A673 (cell line): ENCODE data around the gene PRKG1. TPM values are rescaled to one million over a fixed set of nuclear protein-coding genes. Genes with fewer than 3 reads are reported as not detected.

Source experiments
- BruUV-seq: library from RNA; stranded (reverse); fragments of 400-500 nt; replicated peaks from 2 replicates; lab custom pipeline; 2021; lab: Mats Ljungman, UMichigan
- CTCF ChIA-PET: fragments of 300-600 bp; sonication (Branson Sonifier 250); formaldehyde crosslinking; loops from one replicate; lab custom pipeline; 2022; ENCODE audit warnings: antibody characterized with exemption; lab: Charles Lee
- POLR2A ChIA-PET: fragments of 300-600 bp; sonication (Branson Sonifier 250); formaldehyde crosslinking; loops from one replicate; lab custom pipeline; 2022; ENCODE audit warnings: antibody characterized with exemption; ENCODE audit not compliant: low non-redundant PET; lab: Charles Lee
- DNase-seq: peaks from one replicate; pipeline ENCODE4 v3.0.0-alpha.2; 2015; ENCODE audit warnings: low spot score
- H3K27ac ChIP-seq: fragments of 200-600 bp; sonication (generic); 2 replicates; pipeline ENCODE4 v1.5.1; 2016; ENCODE audit warnings: mixed run types, low read depth, mild to moderate bottlenecking, mixed read lengths, antibody characterized with exemption, low read length; ENCODE audit not compliant: poor library complexity, severe bottlenecking
- H3K27me3 ChIP-seq: fragments of 200-600 bp; sonication (generic); replicated peaks from 2 replicates; pipeline ENCODE4 v1.6.1; 2017; ENCODE audit warnings: mixed run types, low read depth, mild to moderate bottlenecking, mixed read lengths, antibody characterized with exemption, low read length; ENCODE audit not compliant: insufficient read depth, poor library complexity
- H3K36me3 ChIP-seq: fragments of 200-600 bp; sonication (generic); 2 replicates; pipeline ENCODE4 v1.6.1; 2016; ENCODE audit warnings: mixed run types, mild to moderate bottlenecking, mixed read lengths, antibody characterized with exemption, low read length; ENCODE audit not compliant: insufficient read depth, poor library complexity, severe bottlenecking
- H3K4me1 ChIP-seq: fragments of 200-600 bp; sonication (generic); 2 replicates; pipeline ENCODE4 v1.6.1; 2017; ENCODE audit warnings: mixed run types, mild to moderate bottlenecking, mixed read lengths, antibody characterized with exemption, low read length; ENCODE audit not compliant: insufficient read depth, poor library complexity, severe bottlenecking
- H3K4me3 ChIP-seq: fragments of 200-600 bp; sonication (generic); 2 replicates; pipeline ENCODE4 v1.5.1; 2016; ENCODE audit warnings: low read depth, mixed run types, mild to moderate bottlenecking, mixed read lengths, low read length; ENCODE audit not compliant: poor library complexity, severe bottlenecking
- H3K9me3 ChIP-seq: fragments of 200-600 bp; sonication (generic); 2 replicates; pipeline ENCODE4 v1.6.1; 2016; ENCODE audit warnings: mixed run types, low read depth, mild to moderate bottlenecking, mixed read lengths, antibody characterized with exemption, low read length; ENCODE audit not compliant: poor library complexity, severe bottlenecking
- CTCF ChIP-seq: fragments of 300-800, 200-600 bp; sonication (generic); conservative IDR thresholded peaks from 2 replicates; pipeline ENCODE4 v1.5.1; 2017; ENCODE audit warnings: low read depth, mild to moderate bottlenecking, antibody characterized with exemption, low read length, moderate library complexity, mixed read lengths
- EZH2 ChIP-seq: fragments of 200-600 bp; sonication (generic); IDR thresholded peaks from 2 replicates; pipeline ENCODE4 v1.6.1; 2017; ENCODE audit warnings: borderline replicate concordance, low read depth, mild to moderate bottlenecking, mixed read lengths, antibody characterized with exemption, low read length; ENCODE audit not compliant: poor library complexity, severe bottlenecking
- intact Hi-C: fragments of 100-400 bp; cut with micrococcal nuclease; formaldehyde crosslinking; loops from one replicate; pipeline ENCODE4 v1.10.0; 2022; ENCODE audit not compliant: unreplicated experiment
- total RNA-seq: library from RNA; stranded (reverse); gene quantifications from 2 replicates; pipeline ENCODE4 v1.2.3, GENCODE V29; 2021

The PRKG1 gene
- total RNA-seq, 1 experiment from 2014 or later: 0.58 TPM

GRCh38 chr10:51291961-51292360 is 217.7 kb downstream of the PRKG1 start:
- ChIA-PET POLR2A (no interaction called here), CTCF (no interaction called here)
- intact Hi-C loops: no loop called here
- H3K4me3 ChIP-seq: no peak overlapping the region
- BruUV-seq: no TSS peak
- DNase-seq: no peak
- H3K27me3 ChIP-seq: no peaks in the 10 kb centered on the region
- no peak overlapping the region for H3K27ac ChIP-seq
- no peaks in the 10 kb centered on the region for H3K4me1 ChIP-seq
- no peaks in the 10 kb centered on the region for H3K36me3 ChIP-seq
- no peaks in the 10 kb centered on the region for H3K9me3 ChIP-seq
- TF ChIP-seq EZH2: no peak
- TF ChIP-seq CTCF: no peak

- Histone ChIP-seq H3K4me1 (no peaks in the 10 kb centered on the region), H3K36me3 (no peaks in the 10 kb centered on the region), H3K27me3 (no peaks in the 10 kb centered on the region), H3K4me3 (no peak overlapping the region), H3K9me3 (no peaks in the 10 kb centered on the region), H3K27ac (no peak overlapping the region)
- intact Hi-C loops: no loop called here
- ChIA-PET CTCF (no interaction called here), POLR2A (no interaction called here)
- no TSS peak for BruUV-seq
- no peak for DNase-seq
- TF ChIP-seq CTCF (no peak), EZH2 (no peak)
These were observed 223.2 kb downstream of the PRKG1 start for GRCh38 chr10:51297438-51297837.

GRCh38 chr10:51300617-51301304 is 226.5 kb downstream of the PRKG1 start:
- intact Hi-C loops: no loop called here
- POLR2A ChIA-PET: no interaction called here
- H3K4me3 ChIP-seq: no peak overlapping the region
- CTCF ChIA-PET: no interaction called here
- no peaks in the 10 kb centered on the region for H3K27me3 ChIP-seq
- H3K27ac ChIP-seq: no peak overlapping the region
- TF ChIP-seq CTCF (no peak), EZH2 (no peak)
- no peaks in the 10 kb centered on the region for H3K36me3 ChIP-seq
- BruUV-seq: no TSS peak
- no peaks in the 10 kb centered on the region for H3K9me3 ChIP-seq
- DNase-seq: no peak
- H3K4me1 ChIP-seq: no peaks in the 10 kb centered on the region
